NCI-H1105 treated with DMSO at 0.1 percent for 48 hours (cell line): ENCODE results near the gene DTD1.

ENCODE experiments used
- DNase-seq: peaks from one replicate; lab custom pipeline; 2025; lab: John Stamatoyannopoulos, UW

Gene DTD1, protein sequence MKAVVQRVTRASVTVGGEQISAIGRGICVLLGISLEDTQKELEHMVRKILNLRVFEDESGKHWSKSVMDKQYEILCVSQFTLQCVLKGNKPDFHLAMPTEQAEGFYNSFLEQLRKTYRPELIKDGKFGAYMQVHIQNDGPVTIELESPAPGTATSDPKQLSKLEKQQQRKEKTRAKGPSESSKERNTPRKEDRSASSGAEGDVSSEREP

DNA sequence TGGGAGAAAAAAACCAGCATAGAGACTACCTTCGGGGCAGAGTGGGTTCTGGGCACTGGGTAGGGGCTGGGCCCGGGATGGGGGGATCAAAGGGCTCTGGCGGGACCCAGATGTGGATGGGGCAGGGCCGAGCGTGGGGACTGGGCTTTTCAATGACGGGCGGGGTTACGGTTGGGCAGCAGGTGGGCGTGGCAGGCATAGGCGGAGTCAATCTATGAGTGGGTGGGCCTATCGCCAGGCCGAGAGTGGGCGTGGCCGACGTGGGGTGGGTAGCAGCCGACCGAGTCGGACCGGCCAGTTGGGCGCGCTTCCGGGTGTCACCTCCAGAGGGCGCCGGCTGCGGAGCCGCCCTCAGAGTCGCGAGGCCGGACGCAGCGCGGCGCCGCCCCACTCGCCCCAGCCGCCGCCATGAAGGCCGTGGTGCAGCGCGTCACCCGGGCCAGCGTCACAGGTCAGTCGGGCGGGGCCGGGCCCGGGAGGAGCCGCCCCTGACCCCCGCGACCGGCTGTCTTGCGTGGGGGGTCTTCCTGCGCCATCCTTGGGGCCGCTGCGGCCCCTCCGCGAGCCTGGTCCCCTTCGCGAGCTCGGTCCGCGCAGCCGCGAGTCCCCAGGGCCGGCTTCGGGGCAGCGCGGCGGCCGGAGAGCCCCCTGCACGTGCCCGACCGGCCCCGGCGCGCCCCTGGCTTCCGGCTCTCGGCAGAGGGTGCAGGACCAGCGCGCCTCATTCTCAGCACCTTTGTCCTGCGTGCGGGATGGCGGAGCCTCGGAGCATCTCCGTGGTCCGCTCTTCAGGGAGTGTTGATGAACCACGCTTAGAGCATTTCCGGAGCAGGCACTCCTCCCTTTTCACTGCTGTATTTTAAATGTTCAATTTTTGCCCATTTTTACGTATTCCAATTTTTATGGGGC, at the start of gene DTD1:
DTD1 (plus strand) TSS at position 390 of the 909 bp plus-strand sequence; CDS start at position 409, 19 bp downstream.
- DNase-seq = peak; percentile 72

DNA sequence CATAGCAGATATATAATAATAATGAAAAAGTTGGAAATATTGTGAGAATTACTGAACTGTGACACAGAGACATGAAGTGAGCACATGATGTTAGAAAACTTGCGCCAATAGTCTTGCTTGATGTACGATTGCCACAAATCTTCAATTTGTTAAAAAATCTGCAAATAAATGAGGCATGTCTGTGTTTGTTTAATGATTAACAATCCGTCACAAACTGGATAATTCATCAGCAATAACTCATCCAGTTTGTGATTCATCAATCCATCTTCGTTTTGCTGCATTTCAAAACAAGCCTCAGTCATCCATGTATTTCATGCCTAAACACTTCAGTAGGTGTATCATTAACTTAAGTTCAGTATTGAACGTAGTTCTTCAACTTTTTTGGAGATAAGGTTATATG, 46.1 kb upstream of the DTD1 start:
- DNase-seq = no peak

DNA sequence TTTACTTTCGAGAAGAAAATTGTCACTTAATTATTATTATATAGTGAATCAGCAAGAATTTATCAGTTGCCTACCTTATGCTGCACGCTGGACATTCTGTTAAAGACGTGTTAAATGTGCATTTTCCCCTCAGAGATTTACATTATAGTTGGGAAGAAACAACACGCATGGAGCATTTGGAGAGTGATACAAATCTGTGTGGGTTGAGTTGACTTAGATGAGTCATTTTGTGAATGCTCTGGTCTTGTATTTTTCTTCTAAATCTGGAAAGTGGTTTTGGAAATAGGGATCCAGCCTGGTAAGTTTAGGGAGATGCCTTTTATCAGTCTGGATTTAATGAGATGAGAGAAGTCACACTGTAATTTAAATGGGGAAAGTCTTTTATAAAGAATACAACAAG, 44.6 kb upstream of the DTD1 start:
- DNase-seq = no peak

DNA sequence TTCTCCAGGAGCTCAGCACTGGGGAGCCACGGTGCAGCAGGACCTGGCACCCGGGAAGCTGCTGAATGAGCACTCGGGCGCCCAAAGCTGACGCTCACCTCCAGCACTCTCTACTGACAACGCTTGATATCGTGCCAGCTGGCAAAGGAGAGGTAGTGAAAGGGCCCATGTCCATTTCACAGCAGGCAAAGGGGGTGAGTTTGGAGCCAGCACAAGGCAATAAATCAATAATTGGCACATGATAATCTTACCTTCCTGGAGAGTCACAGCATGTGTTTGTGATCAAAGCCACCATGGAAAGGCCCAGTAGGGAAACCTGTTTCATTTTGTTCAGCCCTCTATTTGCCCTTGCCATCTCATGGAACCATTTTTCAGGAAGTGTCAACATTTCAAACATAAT, 43.9 kb upstream of the DTD1 start:
- peak; percentile 90 for DNase-seq

DNA sequence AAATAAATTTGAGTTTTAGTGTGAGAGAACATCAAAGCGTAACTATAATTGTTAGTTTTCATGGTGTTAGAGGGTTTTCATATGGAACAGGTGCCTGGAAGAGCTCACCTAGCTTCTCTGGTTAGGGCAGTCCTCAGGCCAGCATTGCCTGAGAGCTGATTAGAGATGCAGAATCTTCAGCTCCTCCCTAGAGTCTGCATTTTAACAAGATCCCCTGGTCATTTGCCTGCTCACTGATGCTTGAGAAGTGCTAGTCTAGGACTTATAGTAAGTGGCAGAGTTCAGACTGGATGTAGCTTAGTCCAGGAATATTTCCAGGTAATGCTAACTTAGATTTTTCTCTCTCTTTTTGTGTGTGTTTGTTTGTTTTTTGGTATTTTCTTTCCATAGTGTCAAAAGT, 42.3 kb upstream of the DTD1 start:
- no peak for DNase-seq

DNA sequence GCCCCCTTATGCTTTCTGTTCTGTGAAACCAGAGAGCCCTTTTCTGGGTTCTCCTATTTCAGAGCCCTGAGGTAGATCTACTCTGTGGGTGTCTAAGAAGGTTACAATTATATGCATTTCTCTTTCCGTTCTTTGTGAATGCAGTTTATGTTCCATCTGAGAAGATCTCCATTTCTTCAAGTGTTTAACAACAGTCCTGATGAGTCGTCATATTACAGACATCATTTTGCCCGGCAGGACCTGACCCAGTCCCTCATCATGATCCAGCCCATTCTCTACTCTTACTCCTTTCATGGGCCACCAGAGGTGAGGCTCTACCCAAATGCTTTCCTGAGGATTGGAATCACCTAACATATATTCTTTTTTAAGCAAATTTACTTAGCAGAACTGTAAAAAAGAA, 39.4 kb upstream of the DTD1 start:
- no peak for DNase-seq

DNA sequence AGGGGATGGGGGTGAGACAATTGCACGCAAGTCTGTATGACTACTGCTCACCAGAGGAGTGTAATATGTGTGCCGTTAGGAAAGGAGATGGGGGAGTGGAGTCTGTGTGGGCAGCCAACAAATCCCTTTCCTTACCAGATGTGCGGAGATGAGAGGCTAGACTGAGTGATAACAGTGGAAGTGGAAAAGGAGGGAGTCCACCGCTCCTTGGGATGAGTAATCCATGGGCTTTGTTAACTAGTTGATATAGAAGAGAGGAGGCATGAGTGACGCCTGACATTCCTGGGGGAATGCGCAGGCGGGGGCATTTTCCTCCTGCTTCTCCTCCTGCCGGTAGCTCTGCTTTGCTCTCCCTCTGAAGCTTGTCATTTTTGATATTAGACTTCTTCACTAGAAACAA, 34.1 kb upstream of the DTD1 start:
- no peak for DNase-seq

DNA sequence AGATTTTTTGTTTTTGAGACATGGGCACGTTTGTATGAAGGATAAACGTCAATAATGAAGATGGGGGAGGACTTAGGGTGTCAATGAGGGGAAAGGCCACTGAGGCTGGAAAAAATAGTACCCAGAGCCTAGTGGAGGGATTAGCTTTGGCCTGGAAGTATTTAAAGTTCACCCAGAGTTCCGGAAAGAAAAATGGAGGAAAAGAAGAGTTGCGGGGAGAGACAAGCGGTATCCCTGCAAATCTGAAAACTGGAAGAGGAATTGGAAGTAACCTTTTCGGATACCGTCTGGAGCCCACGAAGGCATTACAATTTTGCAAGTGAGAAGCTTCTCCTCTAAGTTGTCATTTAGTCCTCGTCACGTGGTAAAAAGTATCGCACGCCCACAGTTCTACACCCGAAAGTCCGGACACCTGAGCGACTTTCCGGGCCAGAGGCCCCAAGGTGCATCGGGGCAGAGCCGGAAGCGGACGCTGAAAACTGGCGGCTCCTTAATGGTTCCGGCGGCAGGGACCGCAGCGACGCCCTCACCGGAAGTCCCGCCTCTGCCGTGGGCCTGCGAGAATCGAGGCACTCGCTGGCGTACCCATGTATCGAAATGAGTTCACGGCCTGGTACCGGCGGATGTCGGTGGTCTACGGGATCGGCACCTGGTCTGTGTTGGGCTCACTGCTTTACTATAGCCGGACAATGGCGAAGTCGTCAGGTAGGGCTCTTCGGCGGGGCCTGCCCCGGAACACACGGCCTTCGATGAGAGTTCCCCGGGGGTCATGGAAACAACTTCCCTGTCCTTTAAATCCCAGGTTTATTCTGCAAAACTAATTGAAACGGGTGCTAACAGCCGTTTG, 20.7 kb upstream of the DTD1 start, which contains the start of gene SMIM26:
SMIM26 (plus strand) TSS at position 541 of the 847 bp plus-strand sequence; CDS start at position 588, 47 bp downstream.
- peak; percentile 94 for DNase-seq

DNA sequence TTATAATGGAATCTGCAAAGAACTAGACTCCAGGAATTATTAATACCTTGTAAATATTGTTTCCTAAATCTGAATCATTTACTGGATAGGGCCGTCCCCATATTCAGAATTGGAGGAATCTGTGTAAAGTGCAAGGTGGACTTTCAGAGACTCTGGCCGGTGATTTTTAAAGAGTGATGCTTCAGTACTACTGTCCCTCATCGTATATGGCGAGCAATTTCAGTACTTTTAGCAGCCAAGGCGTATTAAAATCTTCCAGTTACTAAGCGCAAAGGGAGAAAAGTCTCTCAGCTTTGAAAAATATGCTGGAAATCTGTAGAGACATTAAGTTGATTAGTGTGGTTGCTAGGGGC, 20.1 kb upstream of the DTD1 start:
- peak; percentile 34 for DNase-seq

DNA sequence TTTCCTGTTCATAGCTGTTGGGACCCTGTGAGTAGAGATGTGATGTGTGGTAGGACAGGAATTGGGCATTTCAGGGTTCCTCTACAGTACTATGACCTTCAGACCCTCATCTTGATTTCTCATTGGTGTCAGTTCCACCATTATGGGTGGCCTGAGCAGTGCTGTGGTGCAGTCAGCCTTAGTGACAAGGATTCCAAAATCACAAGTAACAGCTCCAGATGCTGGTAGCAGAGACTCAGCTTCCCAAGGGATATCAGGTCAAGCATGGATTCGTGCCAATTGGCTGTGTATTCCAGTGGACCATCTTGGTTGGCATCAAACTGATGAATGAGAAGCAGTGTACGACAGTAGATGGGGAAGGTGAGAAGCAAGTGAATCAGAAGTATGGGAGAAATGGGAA, 16.8 kb upstream of the DTD1 start:
- no peak for DNase-seq

DNA sequence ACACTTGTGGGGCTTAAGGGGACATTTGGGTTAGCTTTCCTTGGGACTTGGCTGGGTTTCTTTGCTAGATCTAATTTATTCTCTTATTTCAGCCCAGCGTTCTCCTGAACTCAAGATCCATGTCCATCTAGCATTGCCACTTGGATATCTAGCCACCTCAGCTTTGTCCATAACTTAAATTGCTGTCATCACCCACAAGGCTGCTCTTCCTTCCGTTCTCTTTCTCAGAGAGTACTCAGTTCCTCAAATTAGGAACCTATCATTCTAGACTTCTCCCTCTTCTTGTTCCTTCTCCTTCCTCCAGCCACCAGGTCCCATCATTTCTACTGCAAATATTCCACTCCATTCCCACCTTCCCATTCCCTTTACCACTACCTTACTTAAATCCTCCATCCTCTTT, 16.3 kb upstream of the DTD1 start:
- DNase-seq = no peak

DNA sequence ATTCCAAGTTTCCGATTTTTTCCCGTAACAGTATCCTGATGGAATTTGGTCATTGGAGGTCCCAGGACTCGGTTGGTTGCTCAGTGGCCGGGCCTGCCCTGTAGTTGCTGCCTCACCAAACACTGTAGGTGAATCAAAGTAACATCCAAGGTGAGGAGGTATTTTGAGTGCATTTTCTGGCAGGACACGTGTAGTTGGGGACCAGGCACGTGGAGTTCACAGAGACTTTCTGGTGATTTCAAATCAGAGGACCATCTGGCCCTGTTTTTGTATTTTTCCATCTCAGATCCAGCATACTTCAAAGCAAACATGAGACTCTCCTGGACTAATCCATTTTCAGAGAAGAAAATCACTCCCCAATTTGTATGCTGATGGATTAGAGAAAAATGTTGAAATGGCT, 9.9 kb upstream of the DTD1 start:
- DNase-seq = no peak

DNA sequence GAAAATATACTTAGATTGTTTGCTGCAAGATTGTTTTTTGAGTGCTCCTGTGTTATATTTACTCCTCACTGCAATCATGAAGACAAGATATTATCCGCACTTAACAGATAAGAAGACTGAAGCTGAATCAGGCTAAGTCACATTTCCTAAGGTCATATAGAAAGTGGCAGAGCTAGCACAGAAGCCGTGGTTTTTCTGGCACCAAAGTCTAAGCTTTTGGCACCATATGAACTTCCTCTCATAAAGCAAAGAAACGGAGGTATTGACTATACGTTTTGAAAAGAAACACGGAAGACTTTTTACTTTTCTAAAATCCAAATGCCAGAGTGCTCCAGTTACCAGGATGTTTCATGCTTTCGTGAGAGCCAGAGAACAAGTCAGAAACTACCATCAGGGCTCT, 9.3 kb upstream of the DTD1 start:
- DNase-seq = no peak

DNA sequence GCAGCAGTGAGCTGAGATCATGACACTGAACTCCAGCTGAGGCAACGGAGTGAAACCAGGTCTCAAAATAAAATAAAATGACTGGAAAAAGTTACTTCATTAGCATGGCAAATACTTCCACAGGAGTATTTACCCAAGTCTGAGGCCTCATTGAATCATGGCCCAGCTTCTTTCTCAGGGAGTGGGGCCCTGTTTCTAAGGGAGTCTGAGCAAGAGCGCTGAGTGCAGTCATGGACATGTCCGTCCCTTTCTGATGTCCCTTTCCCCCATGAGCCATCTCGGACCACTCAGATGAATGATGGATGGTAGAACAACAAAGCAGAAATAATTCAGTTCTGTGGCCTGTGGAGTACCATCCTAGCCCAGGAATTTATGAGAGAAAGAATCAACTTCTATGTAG, 7.8 kb upstream of the DTD1 start:
- DNase-seq = no peak

DNA sequence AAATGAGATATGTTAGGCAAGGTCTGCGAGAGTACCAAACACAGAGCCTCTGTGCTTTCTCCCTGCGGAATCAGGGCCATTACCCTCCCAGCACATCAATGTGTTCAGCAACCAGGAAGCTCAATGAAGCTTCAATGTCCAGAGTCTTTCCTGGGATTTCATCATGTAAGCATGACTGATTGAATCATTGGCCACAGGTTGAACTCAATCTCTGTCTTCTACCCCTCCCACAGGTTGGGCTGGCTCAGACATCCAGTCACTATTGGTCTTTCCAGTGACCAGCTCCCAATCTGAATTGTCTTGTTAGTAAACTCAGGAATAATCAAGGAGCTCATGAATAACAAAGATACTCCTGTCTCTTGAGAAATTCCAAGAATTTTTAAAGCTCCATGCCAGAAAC, 2.7 kb upstream of the DTD1 start:
- DNase-seq = no peak

DNA sequence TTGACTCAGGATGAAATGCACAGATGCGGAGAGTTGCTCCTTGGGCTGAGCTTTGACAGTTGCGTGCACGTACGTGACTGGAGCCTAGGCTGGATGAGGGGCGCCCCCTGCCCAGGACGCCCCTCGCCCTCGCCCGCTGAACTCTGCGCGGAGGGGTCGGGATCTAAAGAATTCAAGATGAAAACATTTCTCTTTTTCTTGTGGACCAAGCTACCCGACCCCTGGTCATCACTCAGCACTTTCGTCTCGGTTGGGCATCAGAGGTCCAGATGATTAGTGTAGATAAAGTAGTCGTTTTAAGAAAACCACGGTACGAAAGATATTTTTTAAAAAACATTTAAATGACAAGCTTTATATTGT, 700 bp downstream of the DTD1 start:
- no peak for DNase-seq

DNA sequence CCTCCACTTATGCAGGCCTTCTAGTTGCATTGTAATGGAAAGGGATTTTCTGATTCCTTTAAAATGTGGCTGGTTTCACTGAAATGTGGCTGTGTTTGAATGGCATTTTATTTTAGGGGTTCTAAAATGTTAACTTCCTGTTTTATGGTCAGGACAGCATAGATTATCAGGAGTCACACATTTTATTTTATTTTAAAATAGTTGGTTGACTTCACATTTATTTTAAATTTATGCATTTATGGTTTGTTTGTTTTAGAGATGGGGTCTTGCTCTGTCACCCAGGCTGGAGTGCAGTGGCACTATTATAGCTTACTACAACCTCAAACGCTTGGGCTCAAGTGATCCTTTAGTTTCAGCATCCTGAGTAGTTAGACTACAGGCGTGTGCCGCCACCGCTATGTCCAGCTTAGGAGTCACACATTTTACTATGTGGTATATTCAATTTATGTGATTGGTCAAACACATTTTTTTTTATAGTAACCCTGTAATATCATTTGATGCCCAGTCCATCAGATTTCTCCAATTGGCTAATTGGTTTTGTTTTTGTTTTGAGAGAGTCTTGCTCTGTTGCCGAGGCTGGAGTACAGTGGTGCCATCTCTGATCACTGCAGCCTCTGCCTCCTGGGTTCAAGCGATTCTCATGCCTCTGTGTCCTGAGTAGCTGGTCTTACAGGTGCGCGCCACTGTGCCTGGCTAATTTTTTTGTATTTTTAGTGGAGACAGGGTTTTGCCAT, 2.3 kb downstream of the DTD1 start:
- DNase-seq = no peak

DNA sequence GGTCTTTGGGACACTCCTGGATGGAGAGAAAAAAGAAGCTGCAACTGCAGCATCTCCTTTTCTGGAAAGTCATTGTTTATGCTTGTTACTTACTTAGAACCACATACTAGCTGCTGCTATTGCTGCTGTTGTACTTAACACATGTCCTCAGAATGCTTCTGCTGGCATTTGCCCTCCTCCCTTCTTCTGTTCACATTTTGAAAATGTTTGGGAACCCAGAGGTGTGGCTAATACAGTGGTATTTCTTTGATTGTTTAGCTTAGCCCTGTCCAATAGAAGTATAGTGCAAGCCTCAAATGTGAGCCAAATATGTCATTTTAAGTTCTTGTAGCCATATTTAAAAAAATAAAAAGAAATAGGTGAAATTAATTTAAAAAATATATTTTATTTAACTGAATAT, 8.4 kb downstream of the DTD1 start:
- DNase-seq = no peak

DNA sequence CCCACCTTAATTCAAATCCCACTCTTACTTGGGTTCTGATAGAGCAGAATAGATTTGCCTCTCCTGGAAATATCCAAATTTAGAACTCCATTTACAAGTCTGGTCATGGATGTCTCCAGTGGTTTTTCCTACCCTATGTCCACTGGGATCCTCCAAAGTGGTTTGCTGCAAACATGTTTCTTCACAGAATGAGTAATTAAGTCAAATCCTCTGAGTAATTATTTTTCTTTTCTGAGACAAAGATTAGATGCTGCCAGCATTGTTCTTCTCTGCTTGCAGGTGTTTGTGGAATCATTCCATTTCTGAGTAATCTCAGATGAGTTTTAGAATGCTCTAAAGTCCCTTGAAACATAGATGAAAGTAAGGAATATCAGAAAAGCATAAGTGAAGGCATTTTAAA, 21.9 kb downstream of the DTD1 start:
- no peak for DNase-seq

DNA sequence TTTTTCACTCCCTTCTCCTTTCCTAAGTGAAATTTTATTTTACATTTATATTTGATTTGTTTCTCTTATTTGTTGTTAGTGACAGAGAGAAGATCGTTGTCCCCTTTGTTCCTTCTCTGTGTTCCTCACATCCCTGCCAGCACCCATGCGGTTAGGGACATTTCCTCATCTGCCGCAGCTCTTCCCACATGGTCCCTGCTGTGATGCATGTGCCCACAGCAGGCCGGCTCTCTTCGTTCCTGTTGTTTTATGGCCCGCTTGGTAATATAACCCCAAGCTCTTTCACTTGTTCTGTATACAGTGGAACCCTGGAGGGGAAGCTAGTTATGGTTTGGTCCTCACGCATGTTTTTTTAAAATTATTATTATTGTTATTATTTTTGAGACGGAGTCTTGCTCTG, 23.6 kb downstream of the DTD1 start:
- no peak for DNase-seq

DNA sequence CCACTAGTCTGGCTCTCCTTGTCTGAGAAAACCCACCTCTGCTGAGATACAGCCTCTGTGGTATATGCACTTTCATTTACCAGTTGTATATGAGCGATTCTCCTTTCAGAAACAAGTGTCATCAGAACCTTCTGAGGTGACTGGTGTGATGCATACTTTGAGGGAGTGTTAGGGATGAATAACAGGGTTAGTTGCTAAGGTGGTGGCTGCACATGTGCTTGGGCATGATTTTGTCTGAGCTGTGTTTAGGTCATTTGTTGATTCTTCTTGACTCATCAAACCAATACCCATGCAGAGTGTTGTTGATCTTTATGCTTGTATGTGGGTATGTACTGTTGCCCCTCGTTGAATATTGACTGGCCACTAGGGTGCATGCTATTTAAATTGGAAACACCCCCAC, 25.7 kb downstream of the DTD1 start:
- DNase-seq = no peak

DNA sequence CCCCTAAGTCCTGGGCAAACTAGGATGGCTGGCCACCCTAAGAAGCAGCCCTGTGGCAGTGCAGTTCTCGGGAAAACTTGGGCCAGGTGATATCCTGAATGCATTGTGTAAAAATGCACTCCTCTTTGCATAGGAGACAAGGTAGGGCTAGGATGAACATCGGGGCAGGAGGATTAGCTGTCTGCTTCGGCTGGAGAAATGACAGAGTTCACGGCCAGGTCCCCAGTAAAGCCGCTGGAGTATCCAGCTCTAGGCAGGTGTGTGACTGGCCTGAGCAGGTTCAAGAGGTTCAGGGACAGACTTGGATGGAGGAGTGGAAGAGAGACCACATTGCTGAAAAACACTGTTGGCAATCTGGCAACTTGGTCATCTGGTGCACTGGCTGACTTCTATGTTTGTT, 26.4 kb downstream of the DTD1 start:
- DNase-seq = no peak
